BE2C (cell line): ENCODE results near the gene TMEFF2.

Experiments used
- DNase-seq: peaks from one replicate; pipeline ENCODE4 v3.0.0-alpha.2; 2020
- H3K27me3 ChIP-seq: fragments of 250-450 bp; sonication (Bioruptor Pico); 2 replicates; pipeline ENCODE4 v1.5.1; 2020; ENCODE audit warnings: mild to moderate bottlenecking
- H3K36me3 ChIP-seq: fragments of 250-450 bp; sonication (Bioruptor Pico); 2 replicates; pipeline ENCODE4 v1.5.1; 2020; ENCODE audit warnings: mild to moderate bottlenecking
- H3K4me1 ChIP-seq: fragments of 250-450 bp; sonication (Bioruptor Pico); 2 replicates; pipeline ENCODE4 v1.5.1; 2020
- H3K4me3 ChIP-seq: 2 replicates; pipeline ENCODE4 v1.5.1; 2011; ENCODE audit warnings: low read depth, low read length
- H3K9me3 ChIP-seq: fragments of 250-450 bp; sonication (Bioruptor Pico); 2 replicates; pipeline ENCODE4 v1.5.1; 2020
- TF ChIP-seq, protein P1 (sequence below): IDR thresholded peaks from 2 replicates; pipeline ENCODE4 v1.5.1; 2012; ENCODE audit warnings: mild to moderate bottlenecking, low read depth, low read length

The TMEFF2 gene

DNA sequence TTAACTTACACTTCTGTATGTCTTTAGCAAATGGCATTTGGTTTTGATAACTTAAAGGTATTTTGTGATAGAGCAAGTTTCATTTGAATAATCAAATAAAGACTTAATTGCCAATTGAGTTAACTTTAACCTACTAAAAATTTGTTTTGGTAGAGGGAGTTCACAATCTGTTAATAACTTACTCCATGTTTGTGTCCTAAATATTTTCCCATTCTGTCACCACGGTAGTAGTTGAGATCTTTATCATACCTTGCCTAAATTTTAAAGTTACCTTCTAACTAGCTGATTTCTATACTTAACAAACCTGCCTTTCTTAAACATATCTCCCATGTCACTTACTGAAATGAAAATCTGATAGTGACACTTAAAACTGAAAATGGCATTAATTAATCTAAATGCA is 127.1 kb downstream of the TMEFF2 start:
- TF ChIP-seq, protein P1, sequence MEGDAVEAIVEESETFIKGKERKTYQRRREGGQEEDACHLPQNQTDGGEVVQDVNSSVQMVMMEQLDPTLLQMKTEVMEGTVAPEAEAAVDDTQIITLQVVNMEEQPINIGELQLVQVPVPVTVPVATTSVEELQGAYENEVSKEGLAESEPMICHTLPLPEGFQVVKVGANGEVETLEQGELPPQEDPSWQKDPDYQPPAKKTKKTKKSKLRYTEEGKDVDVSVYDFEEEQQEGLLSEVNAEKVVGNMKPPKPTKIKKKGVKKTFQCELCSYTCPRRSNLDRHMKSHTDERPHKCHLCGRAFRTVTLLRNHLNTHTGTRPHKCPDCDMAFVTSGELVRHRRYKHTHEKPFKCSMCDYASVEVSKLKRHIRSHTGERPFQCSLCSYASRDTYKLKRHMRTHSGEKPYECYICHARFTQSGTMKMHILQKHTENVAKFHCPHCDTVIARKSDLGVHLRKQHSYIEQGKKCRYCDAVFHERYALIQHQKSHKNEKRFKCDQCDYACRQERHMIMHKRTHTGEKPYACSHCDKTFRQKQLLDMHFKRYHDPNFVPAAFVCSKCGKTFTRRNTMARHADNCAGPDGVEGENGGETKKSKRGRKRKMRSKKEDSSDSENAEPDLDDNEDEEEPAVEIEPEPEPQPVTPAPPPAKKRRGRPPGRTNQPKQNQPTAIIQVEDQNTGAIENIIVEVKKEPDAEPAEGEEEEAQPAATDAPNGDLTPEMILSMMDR = no peak
- Histone ChIP-seq H3K9me3 (no peaks in the 10 kb centered on the region), H3K4me3 (no peak overlapping the region), H3K36me3 (no peaks in the 10 kb centered on the region), H3K4me1 (no peaks in the 10 kb centered on the region), H3K27me3 (no peaks in the 10 kb centered on the region)
- DNase-seq = no peak

DNA sequence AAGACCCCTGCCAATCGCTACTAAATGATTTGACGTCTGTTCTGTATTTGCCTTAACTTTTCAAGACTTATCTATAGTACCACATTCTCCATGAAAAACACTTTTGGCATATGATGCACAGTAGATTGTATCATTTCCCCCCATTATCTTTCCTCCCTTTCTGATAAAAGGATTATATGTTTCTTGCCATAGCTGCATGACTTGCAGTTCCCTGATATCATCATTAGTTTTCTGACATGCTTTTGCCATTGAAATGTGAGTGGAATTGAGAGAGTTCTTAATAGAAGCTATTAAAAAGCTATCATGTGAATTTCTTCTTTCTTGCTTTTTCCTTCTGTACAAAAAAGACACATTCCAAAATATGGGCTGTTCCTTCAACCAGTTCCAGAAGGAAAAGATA is 130.3 kb downstream of the TMEFF2 start:
- H3K9me3 ChIP-seq = no peaks in the 10 kb centered on the region
- no peak for DNase-seq

DNA sequence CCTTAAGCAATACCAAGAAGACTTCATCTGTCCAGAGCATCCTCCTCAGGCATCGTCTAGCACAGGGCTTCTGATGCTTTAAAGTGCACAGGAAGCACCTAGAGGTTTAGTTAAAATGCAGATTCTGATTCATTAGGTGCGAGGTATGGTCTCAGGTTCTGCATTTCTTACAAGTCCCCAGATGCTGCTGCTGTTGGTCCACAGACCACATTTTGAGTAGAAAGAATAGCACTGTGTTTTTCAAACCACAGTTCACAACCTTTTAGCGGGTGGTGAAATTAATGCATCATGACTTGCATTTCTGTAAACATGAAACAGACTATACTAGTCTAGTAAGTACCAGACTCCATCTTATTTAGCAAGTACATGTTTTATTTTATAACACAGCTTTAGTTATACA is 134.6 kb downstream of the TMEFF2 start:
- Histone ChIP-seq H3K36me3 (no peaks in the 10 kb centered on the region), H3K27me3 (no peaks in the 10 kb centered on the region), H3K4me3 (no peak overlapping the region), H3K4me1 (peaks cover 8% of the 10 kb centered on the region), H3K9me3 (no peaks in the 10 kb centered on the region)
- DNase-seq = no peak
- TF ChIP-seq, protein P1 = no peak

More for the DNA sequence above, 130.3 kb downstream of the TMEFF2 start:
- no peaks in the 10 kb centered on the region for H3K36me3 ChIP-seq
- H3K4me1 ChIP-seq = peaks cover 3% of the 10 kb centered on the region; the same call in 1 of the 2 replicates
- no peak overlapping the region for H3K4me3 ChIP-seq
- TF ChIP-seq, protein P1 = no peak
- no peaks in the 10 kb centered on the region for H3K27me3 ChIP-seq

DNA sequence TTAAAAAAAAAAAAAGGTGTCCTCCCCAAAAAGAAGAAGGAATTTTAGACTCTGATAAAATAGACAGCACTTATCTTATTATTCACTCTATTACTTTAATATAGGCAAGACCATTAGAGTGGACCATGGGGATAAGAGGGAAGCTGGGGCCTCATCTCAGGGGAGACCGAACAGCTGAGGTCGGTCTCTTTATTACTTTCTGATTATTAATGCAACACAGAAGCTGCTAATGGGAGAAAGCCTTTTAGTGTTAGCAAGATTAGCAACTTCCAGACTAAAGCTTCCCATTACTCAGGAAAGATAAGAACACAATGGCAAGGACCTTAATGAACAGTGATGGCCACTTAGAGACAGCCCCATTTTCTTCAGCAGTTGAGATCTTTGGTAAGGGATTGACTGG is 135.5 kb downstream of the TMEFF2 start:
- H3K27me3 ChIP-seq = no peaks in the 10 kb centered on the region
- DNase-seq = no peak

DNA sequence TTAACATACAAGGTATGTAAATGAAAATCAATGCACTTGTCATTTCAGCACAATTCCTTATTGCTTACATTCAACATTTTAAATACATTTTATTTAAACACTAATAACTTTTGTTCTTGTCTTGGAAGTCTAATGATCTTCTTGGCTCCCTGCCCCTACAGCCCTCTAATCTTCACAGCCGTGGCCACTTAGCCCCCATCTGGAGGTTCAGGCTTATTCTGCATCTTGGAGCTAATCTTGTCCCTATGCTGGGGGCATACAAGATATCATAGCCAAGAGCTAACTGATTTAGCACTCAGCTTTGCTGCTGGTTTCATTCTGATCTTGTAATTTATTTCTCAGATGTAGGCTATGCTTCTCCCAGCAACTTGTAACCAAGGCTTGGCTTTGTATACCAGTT is 140.8 kb downstream of the TMEFF2 start:
- Histone ChIP-seq H3K4me3 (no peak overlapping the region), H3K36me3 (no peaks in the 10 kb centered on the region), H3K4me1 (peaks cover 9% of the 10 kb centered on the region; the same call in 1 of the 2 replicates), H3K9me3 (no peaks in the 10 kb centered on the region), H3K27me3 (no peaks in the 10 kb centered on the region)
- TF ChIP-seq, protein P1 = no peak
- no peak for DNase-seq

More for the DNA sequence above, 135.5 kb downstream of the TMEFF2 start:
- H3K36me3 ChIP-seq = no peaks in the 10 kb centered on the region
- TF ChIP-seq, protein P1 = no peak
- H3K9me3 ChIP-seq = no peaks in the 10 kb centered on the region
- H3K4me3 ChIP-seq = no peak overlapping the region
- peaks cover 8% of the 10 kb centered on the region for H3K4me1 ChIP-seq

DNA sequence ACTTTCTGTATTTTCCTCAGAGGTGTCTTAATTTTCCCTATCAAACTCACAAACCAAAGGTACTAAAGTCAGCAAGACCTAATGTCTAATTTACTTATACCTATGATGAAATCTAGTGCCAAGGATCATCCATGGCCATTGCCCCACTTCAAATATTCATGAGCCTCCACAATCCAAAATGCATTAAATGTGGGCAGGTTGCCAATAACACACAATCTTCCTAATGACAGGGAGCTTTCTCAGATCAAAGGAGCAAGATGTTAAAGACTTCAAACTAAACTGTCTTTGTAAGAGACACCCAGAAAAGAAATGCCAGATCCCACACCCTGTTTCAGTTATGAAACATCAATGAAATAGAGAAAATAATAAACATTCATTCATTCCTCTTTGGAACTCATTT is 143.2 kb downstream of the TMEFF2 start:
- Histone ChIP-seq H3K4me1 (peaks cover 9% of the 10 kb centered on the region; the same call in 1 of the 2 replicates), H3K4me3 (no peak overlapping the region), H3K27me3 (no peaks in the 10 kb centered on the region), H3K9me3 (no peaks in the 10 kb centered on the region), H3K36me3 (no peaks in the 10 kb centered on the region)
- TF ChIP-seq, protein P1 = no peak
- peak; percentile 30 for DNase-seq
